ENCODE data around the gene FRK.
"Not testable (repeated sequence)": the region's sequence is repeated elsewhere in the genome, so short reads cannot be mapped to it uniquely, and the experiment has no call there.

FRK gene

DNA sequence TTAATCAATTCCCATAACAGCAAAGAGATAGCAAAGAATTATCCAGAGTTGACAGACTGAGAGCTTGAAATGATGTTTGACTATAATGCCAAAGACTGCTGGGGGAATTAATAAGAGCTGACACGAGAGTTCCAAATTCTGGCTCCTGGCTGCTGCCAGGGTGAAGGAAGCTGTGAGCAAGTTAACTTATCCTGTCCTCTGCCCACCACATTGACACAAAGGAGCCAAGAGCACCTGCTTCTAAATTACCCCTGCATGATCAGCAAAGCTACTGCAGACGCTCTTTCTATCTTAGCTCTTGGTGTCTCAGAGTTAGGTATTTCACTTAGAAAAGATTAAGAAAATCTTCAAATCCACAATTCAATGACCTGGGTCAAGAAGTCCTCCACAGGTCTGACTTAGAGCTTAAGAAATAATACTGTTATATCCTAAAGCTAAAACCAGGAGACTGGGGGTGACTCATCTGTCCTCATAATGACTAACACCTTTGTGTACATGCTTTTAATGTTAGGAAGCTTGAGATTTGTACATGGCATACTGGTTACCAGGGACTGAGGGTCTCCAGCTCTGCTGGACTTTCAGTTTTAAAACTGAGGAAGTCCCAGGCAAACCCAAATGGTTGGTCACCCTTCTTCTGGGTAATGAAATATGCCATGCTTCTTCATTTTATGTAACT, 13.2 kb upstream of the FRK start:
- DNase-seq = no peak

DNA sequence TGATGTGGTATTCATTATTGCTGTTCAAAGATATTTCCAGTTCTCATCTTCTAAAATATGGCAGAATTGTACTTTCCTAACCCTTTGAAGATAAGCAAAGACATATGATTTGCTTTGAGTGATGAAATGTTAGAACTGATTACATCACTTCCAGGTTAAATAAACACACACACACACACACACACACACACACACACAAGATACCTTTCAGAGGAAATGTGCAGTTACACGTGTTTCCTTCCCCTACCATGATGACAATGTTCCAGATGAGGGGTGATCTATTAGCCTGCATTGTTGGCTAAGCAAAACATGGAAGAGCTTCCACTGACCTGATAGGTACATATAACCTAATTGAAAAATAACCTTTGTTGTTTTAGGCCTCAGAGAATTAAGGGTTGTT, 11.7 kb upstream of the FRK start:
- no peak for DNase-seq

DNA sequence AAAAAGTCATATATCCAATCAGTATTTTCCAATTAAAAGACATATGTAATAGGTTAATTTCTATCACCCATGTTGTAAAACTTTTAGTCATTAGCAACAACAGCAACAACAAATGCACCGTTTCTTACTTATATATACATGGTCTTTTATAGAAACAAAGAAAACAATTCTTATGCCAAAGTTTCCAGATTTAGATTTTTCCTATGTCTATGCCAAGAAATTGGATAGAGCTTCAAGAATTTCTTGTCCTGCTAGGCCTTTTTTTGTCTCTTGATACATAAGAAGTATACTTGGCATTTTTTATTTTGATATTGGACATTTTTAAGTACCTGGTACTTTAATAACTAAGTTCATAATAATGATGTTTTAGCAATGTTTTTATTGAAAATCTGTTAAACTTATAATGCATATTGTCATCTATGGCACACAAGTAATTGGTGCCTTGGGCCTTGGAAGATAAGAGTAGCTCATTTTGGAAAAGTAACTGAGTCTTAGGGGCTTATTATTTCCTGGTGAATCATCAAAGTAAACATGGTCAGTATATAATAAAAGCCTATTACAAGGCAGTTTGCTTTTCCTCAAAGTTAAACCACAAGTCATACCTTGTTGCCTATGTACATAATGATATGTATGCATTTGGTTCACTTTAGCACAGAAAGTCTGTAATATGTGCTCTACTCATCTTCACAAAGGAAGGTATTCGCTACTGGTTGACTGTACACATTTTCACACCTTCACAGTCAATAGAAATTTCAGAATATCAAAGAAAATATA, 10.1 kb upstream of the FRK start:
- DNase-seq = no peak

DNA sequence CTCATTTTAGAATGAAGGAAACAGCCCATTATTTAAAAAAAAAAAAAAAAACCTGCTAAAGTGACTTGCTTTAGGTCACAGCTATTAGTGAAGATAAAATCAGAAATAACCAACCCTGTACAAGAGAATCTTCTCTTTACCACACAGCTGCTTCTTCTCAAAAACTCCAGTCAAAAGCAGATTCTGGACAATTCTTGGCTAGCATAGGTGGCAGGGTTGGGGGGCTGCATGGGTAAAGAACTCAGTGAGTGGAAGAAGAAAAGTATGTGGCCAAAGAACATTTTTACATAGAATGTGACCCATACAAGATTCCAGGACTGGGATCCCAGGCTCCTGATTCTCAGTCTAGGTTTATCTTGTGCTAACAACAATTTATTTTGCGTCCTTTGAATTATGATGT, 9.4 kb upstream of the FRK start:
- no peak for DNase-seq

DNA sequence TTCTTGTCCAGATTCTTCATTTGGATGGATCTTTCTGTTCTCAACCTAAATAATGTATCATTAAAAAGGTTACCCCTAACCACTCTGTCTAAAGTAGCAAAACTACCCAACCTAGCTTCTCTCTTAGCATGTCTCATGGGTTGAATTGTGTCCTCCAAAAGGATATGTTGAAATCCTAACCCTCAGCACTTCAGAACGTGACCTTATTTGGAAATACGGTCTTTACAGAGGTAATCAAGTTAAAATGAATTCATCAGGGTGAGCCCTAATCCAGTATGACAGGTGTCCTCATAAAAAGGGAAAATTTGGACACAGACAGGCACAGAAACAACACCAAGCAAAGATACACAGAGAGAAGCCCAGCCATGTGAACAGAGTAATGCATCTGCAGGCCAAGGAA, 6.1 kb upstream of the FRK start:
- DNase-seq = no peak

DNA sequence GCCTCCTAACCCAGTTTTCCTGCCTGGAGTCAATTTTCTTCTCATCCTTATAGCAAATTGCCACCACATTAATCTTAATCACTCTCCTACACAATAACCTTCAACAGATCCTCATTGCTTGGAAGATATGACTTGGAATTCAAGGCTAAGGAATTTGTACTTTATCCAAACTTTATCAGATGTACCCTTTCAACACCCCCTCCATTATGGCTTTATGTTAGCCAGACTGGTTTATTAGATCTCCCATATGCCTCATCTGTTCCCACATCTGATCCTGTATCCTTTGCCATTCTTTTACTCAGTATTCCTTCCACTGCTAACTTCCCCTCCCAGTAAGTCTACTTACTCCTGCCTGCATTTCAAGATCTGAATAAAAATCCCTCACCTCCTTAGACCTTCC, 4.0 kb upstream of the FRK start:
- no peak for DNase-seq

DNA sequence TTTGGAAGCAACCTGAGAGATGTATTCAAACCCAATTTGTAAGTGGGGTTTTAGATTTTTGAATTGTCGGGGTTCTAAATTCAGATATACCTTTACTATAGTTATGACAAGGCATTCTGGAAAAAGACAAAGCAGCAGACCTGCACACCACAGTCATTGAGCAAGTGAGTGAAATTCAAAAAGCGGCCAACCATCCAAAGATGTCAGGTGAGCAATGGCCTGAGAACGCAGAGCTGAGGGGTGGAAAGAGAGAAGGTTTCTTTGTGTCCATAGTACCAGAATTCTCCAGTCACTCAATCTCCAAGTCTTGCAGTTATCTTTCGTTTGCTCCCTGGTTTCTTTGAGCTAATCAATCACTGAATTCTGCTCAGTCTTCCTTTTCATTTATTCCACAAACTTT, 1.8 kb upstream of the FRK start:
- no peak for DNase-seq

DNA sequence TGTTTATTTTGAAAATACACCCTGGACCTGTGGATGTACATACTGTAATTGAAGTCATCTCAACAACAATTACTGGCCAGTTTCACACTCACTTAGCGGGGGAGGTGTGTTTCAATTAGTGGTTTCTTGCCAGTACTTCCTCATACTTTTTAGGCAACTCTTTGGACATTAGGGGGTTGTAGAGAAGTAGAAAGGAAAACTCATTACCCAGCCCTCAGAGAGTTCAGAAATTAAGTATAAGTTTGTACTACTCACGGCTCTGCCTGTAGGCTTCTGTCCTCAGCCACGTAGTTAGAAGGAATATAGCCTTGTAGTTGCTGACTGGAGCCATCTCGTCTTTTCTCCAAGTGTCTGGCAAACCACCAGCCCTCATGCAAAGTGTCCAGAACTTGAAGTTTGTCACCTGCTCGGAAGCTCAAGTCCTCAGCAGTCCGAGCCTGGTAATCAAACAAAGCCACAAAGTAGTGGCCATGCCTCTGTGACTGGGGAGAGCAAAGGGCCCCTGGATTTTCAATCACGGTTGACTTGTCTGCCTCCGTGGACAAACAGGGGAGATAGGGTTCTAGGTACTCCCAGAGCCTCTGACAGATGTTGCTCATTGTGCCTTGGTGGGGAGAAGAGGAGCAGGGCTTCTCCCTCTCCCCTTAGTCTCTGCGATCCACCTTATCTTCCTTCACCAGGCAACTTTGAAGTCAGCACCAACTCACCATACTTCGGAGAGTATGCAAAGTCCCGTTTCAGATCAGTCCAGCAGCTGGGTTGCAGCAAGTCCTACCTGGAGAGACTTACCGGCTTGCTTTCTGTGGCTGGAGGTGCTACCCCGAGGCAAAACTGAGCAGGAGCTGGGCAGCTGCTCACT, 749 bp downstream of the FRK start:
- DNase-seq = no peak

DNA sequence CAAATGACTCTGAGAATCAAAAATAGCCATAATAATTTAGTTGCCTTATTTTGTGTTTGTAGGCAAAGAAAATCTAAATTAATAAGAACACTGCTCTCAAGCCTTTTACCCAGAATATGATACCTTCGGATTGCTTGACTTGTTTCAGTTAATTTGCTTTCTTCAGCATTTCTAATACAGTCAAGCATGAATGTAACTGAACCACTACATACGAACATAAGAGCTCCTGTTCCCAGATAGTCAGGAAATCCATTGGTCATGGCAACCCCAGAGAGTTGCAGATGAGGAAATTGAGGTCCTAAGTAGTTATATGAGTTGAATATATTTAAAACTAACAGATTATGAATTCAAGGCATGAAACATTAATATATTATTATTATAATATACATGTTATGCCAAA, 2.9 kb downstream of the FRK start:
- no peak for DNase-seq

DNA sequence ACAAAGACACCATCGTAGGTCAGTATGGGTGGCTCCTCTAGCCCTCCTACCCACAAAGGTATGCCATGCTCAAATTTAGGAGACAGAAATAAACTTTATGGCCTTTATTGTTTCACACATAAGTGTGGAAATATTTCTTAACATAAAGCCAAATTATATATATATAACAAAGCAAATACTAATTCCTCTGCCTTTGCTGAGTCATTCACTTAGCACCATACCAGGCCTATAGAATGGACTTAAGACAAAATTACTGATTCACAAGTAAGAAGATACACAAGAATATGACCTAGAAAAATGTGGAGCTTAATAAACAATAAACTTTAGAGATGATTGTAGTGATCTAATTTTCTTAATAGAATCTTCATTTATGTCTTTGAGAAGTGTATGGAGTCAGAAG, 5.2 kb downstream of the FRK start:
- DNase-seq = no peak

DNA sequence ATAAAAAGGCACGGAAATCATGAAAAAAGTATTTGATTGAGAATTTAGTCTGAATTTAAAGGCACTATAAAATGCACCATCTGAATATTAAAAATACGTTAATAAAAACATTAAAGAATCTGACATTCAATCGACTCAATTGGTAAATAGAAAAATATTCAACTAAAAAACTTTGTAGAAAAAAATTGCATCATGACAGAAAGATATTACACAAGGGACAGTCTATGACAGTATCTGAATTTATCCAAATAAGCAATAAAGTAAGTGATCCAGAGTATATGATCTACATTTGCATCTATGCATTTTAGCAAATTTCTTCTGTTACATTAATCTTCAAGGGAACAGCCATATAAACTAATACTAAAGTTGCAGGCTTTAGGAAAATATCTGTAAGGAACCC, 9.4 kb downstream of the FRK start:
- DNase-seq = no peak

DNA sequence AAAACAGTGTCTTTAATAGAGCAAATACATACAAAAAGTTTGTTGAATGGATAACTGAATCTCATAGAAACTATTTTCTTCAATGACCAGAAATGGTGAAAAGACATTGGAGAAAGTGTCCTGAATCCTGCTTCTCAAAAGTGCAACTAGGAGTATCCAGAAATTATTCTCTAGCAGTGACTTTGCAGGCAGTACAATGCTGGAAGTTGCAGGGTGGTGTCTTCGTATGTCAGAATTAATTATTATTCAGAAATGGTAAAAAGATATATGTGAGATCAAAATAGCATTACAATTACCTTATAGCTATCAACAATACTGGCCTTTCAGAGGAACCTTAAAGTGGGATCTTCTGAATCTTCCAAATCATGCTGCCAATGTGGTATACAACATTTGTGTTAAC, 10.0 kb downstream of the FRK start:
- DNase-seq = no peak

DNA sequence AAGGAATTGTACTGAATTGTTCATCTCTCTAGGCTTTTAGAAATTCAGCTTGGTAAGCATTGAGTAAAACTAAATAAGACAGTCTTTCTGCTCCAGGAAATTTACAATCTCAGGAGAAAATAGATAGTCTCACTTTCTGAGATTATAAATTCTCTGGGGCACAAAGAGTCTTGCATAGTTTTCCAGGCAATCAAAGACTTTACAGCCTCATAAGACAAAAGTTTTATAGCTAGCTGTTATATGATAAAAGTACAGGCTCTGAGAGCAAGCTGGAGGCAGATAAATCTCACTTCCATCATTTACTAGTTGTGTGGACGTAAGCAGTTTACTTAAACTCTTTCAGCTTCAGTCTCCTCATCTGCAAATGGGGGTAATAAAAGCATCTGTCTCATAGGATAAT, 11.4 kb downstream of the FRK start:
- no peak for DNase-seq

DNA sequence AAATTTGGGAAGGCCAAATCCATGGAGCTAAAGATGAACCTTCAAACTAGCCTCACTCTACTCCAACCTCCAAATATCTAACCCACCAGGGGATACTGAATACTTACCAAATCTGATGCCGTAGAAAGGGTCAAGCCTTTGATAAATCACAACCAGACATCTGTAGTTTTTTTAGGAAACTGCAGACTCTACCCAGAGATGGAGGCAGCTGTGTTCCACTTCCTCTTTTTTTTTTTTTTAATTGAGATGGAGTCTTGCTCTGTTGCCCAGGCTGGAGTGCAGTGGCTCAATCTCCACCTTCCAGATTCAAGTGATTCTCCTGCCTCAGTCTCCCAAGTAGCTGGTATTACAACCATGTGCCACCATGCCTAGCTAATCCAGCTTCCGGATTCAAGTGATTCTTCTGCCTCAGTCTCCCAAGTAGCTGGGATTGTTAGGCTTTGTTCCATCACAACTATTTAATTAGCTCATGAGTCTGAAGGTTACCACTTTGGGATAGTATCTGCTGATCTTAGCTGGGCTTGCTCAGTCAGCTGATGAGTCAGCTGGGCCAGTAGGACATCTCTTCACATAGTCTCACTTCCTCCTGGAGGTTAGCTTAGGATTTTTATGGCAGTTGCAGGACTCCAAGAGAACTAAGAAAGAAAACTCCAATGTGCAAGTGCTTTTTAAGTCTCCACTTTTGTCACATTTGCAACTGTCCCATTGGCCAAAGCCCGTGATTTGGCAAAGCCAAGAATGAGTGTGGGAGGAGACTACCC, 13.3 kb downstream of the FRK start:
- DNase-seq = no peak

DNA sequence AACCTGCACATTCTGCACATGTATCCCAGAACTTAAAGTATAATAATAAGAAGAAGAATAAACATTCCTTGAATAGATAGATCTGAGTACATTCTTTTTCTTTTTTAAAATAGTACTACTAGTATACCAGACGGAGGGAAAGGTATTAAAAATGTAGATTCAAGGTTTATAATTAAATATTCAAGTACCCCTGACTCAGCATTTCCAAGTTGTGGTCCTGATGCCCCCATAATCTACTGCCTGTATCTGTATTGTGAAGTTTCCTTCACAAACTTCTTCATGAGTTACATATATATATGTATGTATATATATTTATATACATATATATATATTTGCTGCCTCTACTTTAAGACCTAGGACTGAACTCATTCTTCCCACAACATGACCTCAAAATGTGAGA, 14.0 kb downstream of the FRK start:
- DNase-seq = no peak

DNA sequence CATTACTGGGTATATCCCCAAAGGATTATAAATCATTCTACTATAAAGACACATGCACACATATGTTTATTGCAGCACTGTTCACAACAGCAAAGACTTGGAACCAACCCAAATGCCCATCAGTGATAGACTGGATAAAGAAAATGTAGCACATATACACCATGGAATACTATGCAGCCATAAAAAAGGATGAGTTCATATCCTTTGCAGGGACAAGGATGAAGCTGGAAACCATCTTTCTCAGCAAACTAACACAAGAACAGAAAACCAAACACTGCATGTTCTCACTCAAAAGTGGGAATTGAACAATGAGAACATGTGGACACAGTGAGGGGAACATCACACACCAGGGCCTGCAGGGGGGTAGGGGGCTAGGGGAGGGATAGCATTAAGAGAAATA, 14.4 kb downstream of the FRK start:
- not testable (repeated sequence) for DNase-seq

DNA sequence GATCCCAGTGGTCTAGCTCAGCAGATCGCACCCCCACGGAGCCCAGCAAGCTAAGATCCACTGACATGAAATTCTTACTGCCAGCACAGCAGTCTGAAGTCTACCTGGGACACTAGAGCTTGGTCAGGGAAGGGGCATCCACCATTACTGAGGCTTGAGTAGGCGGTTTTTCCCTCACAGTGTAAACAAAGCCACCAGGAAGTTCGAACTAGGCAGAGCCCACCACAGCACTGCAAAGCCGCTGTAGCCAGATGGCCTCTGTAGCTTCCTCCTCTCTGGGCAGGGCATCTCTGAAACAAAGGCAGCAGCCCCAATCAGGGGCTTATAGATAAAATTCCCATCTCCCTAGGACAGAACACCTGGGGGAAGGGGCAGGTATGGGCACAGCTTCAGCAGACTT, 18.8 kb downstream of the FRK start:
- no peak for DNase-seq

DNA sequence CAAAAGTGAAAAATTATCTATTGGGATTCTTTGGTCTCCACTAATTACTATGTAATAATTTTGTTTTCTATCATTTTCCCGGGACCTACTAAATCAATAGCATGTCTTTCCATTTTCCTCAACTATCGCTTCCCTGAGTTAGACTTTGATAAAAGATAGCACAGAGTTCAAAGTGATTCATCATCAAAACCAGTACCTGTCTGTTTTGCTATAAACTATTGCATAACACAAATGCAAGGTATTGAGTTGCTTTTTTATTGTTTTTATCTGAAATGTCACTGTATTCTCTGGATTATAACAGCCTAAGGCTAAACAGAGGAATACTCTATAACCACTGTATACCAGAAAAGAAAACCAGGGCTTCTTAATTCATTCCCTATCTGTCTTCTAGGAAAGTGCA, 19.7 kb downstream of the FRK start:
- DNase-seq = no peak

DNA sequence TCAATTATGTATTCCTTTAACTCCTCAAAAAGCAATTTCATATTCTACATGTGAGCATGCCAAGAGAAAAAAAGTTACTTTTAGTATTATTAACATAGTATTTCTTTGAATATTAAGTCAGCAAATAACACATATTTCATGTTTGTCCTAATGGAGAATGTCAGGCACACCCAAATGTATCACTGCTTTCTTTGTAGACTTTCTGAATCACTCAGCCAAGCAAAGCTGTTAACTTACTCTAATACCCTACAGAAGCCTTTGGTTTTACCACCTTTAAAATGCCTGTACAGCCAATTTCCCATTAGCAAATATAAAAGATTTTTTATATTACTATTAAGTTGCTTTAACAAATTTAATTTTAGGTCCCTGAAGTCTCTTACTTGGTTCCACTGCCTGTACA, 23.8 kb downstream of the FRK start:
- DNase-seq = no peak

DNA sequence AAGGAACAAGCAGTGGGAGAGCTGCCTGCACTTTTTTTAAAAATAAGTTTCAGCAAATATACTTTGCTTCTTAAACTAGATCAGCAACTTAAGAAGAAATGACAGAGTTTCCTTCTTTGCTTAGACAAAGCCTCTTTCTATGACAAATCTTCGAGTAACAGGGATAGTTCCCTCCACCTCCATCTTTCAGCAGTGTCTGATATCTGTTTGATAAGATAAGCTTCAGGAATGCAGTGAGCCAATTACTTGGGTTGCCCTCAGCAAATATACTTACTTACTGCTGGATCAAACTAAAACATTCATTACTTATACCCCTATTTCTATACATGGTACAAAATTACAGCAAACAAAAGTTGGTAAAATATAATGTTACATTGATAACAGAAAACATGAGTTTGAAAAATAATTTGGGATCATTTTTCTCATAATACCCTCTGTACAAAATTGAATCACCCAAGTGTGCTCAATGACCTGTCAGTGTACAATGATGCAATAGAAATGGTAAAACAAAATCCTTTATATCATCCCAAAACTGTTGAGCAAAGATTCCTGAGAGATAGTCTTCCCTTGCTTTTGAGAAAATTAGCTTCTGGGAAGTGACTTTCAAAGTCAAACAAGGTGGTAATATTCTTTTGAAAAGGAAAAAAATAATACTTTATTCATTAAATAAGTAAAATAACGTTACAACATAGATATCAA, 24.5 kb downstream of the FRK start:
- DNase-seq = no peak

DNA sequence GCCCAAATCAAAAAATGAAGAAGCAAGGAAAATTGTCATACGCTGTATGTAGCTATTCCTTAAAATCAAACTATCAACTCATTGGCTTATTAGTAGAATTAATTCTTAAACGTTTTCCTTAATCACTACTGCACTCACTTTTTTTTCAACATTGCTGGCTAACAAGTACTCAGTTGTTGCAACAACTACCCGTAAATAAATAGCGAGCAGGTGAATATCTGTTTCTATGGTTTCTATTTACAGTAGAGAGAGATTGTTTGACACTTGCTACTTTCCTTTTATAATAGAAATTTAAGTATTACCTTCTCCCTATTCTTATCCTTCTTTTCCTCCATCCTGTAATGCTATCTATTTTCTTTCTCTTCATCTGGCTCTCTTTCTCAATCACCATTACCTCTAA, 25.1 kb downstream of the FRK start:
- no peak for DNase-seq

DNA sequence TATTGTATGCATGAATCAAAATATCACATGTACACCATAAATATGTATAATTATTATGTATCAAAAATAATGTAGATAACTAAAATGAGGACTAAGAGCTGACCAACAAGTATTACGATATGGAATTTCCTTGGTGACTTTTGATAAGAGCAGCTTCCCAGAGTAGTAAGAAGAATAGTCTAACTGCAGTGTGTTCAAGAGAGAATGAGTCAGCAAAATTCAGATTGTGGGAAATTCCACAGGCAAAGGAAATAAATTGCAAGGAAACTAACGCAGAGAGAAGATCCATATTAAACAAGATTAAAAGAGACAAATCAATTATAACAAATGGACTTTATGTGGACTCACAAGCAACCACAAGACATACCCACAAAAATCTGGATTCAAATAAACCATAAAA, 26.4 kb downstream of the FRK start:
- no peak for DNase-seq
